Peyer's patch (tissue), 4 donors: ENCODE data around the gene RASA3.

Experiments used
- POLR2A ChIP-seq, 2 donors: fragments of 450-650 bp; IDR thresholded peaks; one replicate each; pipeline ENCODE4 v1.5.1; 2017; ENCODE audit warnings: antibody characterized with exemption in 2 of 2, mild to moderate bottlenecking in 2 of 2, moderate library complexity in 2 of 2
- TF ChIP-seq, protein P1 (sequence below), 6 experiments: fragments of 450-650 bp in 4 of 6; fragments of 200-600 bp in 2 of 6; sonication (generic) in 1 of 6; IDR thresholded peaks; one replicate each; pipeline ENCODE4 v1.5.1; 2017 to 2019; ENCODE audit warnings: antibody characterized with exemption in 6 of 6, mild to moderate bottlenecking in 3 of 6, moderate library complexity in 1 of 6

DNA sequence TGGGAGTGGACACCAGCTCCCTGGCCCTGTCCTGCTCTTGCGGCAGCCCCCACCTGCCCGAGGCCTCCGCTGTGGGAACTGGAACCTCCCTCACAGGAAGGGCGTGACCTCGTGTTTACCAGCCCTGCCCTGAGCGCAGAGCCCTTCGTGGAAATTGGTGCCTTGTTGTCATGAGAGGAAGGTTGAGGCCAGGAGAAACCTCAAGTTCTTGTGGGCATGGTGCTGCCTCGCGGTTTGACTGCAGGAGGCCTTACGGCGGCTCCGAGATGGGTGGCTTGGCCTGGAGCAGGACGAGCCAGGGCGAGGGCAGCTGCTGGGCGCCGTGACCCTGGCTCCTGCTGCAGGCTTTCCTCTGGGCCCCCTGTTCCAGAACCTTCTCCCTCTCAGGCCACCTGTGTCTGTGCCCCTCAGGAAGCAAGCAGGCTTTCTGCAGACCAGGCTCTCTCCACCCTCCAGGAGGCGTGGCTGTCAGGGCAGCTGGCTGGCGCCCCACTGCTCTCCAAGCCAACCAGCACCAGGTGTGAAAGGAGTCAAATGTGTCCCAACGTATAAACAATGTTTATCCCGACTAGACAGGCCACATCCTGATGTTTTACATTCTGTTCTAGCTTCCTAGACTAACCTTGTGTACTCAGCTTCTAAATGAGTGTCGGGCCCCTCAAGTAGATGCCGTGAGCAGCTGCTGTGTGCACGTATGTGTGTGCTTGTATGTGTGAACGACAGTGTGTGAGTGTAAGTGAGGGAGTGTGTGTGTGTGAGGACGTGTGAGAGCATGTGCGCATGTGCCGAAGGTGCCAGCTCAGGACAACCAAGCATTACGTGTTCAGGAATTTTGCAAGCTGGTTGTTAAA is 10.4 kb upstream of the RASA3 start:
- TF ChIP-seq POLR2A (IDR thresholded peaks at IDR 0.05): no peak
- TF ChIP-seq, protein P1, sequence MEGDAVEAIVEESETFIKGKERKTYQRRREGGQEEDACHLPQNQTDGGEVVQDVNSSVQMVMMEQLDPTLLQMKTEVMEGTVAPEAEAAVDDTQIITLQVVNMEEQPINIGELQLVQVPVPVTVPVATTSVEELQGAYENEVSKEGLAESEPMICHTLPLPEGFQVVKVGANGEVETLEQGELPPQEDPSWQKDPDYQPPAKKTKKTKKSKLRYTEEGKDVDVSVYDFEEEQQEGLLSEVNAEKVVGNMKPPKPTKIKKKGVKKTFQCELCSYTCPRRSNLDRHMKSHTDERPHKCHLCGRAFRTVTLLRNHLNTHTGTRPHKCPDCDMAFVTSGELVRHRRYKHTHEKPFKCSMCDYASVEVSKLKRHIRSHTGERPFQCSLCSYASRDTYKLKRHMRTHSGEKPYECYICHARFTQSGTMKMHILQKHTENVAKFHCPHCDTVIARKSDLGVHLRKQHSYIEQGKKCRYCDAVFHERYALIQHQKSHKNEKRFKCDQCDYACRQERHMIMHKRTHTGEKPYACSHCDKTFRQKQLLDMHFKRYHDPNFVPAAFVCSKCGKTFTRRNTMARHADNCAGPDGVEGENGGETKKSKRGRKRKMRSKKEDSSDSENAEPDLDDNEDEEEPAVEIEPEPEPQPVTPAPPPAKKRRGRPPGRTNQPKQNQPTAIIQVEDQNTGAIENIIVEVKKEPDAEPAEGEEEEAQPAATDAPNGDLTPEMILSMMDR (IDR thresholded peaks at IDR 0.05): no peak
